A673 (cell line): ENCODE data around the gene CDCP2. TPM values are rescaled to one million over a fixed set of nuclear protein-coding genes. Genes with fewer than 3 reads are reported as not detected.

ENCODE experiments used
- BruUV-seq: library from RNA; stranded (reverse); fragments of 400-500 nt; replicated peaks from 2 replicates; lab custom pipeline; 2021; lab: Mats Ljungman, UMichigan
- CTCF ChIA-PET: fragments of 300-600 bp; sonication (Branson Sonifier 250); formaldehyde crosslinking; loops from one replicate; lab custom pipeline; 2022; ENCODE audit warnings: antibody characterized with exemption; lab: Charles Lee
- POLR2A ChIA-PET: fragments of 300-600 bp; sonication (Branson Sonifier 250); formaldehyde crosslinking; loops from one replicate; lab custom pipeline; 2022; ENCODE audit warnings: antibody characterized with exemption; ENCODE audit not compliant: low non-redundant PET; lab: Charles Lee
- DNase-seq: peaks from one replicate; pipeline ENCODE4 v3.0.0-alpha.2; 2015; ENCODE audit warnings: low spot score
- H3K27ac ChIP-seq: fragments of 200-600 bp; sonication (generic); 2 replicates; pipeline ENCODE4 v1.5.1; 2016; ENCODE audit warnings: mixed run types, low read depth, mild to moderate bottlenecking, mixed read lengths, antibody characterized with exemption, low read length; ENCODE audit not compliant: poor library complexity, severe bottlenecking
- H3K27me3 ChIP-seq: fragments of 200-600 bp; sonication (generic); replicated peaks from 2 replicates; pipeline ENCODE4 v1.6.1; 2017; ENCODE audit warnings: mixed run types, low read depth, mild to moderate bottlenecking, mixed read lengths, antibody characterized with exemption, low read length; ENCODE audit not compliant: insufficient read depth, poor library complexity
- H3K36me3 ChIP-seq: fragments of 200-600 bp; sonication (generic); 2 replicates; pipeline ENCODE4 v1.6.1; 2016; ENCODE audit warnings: mixed run types, mild to moderate bottlenecking, mixed read lengths, antibody characterized with exemption, low read length; ENCODE audit not compliant: insufficient read depth, poor library complexity, severe bottlenecking
- H3K4me1 ChIP-seq: fragments of 200-600 bp; sonication (generic); 2 replicates; pipeline ENCODE4 v1.6.1; 2017; ENCODE audit warnings: mixed run types, mild to moderate bottlenecking, mixed read lengths, antibody characterized with exemption, low read length; ENCODE audit not compliant: insufficient read depth, poor library complexity, severe bottlenecking
- H3K4me3 ChIP-seq: fragments of 200-600 bp; sonication (generic); 2 replicates; pipeline ENCODE4 v1.5.1; 2016; ENCODE audit warnings: low read depth, mixed run types, mild to moderate bottlenecking, mixed read lengths, low read length; ENCODE audit not compliant: poor library complexity, severe bottlenecking
- H3K9me3 ChIP-seq: fragments of 200-600 bp; sonication (generic); 2 replicates; pipeline ENCODE4 v1.6.1; 2016; ENCODE audit warnings: mixed run types, low read depth, mild to moderate bottlenecking, mixed read lengths, antibody characterized with exemption, low read length; ENCODE audit not compliant: poor library complexity, severe bottlenecking
- EZH2 ChIP-seq: fragments of 200-600 bp; sonication (generic); IDR thresholded peaks from 2 replicates; pipeline ENCODE4 v1.6.1; 2017; ENCODE audit warnings: borderline replicate concordance, low read depth, mild to moderate bottlenecking, mixed read lengths, antibody characterized with exemption, low read length; ENCODE audit not compliant: poor library complexity, severe bottlenecking
- intact Hi-C: fragments of 100-400 bp; cut with micrococcal nuclease; formaldehyde crosslinking; loops from one replicate; pipeline ENCODE4 v1.10.0; 2022; ENCODE audit not compliant: unreplicated experiment
- total RNA-seq: library from RNA; stranded (reverse); gene quantifications from 2 replicates; pipeline ENCODE4 v1.2.3, GENCODE V29; 2021
- TF ChIP-seq, protein P1 (sequence below): fragments of 300-800, 200-600 bp; sonication (generic); conservative IDR thresholded peaks from 2 replicates; pipeline ENCODE4 v1.5.1; 2017; ENCODE audit warnings: low read depth, mild to moderate bottlenecking, antibody characterized with exemption, low read length, moderate library complexity, mixed read lengths

Gene CDCP2
- total RNA-seq, 1 experiment from 2014 or later: not detected

DNA sequence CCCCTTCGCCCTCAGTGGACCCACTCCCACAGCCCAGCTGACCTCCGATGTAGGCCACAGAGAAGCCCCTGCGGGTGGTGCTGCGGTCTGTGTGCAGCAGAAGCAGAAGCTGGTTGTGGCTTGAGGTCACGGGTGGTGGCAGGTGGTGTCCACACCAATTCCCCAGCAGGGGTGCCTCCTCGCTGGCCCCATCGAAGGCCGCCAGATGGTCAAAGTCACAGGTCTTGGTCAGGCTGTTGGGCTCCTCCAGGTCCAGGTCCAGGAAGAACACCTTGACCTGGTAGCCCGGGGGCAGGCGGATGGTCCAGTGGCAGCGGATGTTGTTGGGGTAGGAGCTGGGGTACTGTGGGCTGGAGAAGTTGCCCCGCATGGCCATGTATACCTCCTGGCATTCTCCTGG lies 13.1 kb downstream of the CDCP2 start:
- no peaks in the 10 kb centered on the region for H3K4me1 ChIP-seq
- POLR2A ChIA-PET: no interaction called here
- CTCF ChIA-PET: no interaction called here
- intact Hi-C loops: no loop called here
- H3K27me3 ChIP-seq: no peaks in the 10 kb centered on the region
- H3K36me3 ChIP-seq: no peaks in the 10 kb centered on the region
- no peaks in the 10 kb centered on the region for H3K9me3 ChIP-seq
- no peak for DNase-seq
- H3K4me3 ChIP-seq: no peak overlapping the region
- H3K27ac ChIP-seq: no peak overlapping the region
- TF ChIP-seq EZH2: no peak
- TF ChIP-seq, protein P1, sequence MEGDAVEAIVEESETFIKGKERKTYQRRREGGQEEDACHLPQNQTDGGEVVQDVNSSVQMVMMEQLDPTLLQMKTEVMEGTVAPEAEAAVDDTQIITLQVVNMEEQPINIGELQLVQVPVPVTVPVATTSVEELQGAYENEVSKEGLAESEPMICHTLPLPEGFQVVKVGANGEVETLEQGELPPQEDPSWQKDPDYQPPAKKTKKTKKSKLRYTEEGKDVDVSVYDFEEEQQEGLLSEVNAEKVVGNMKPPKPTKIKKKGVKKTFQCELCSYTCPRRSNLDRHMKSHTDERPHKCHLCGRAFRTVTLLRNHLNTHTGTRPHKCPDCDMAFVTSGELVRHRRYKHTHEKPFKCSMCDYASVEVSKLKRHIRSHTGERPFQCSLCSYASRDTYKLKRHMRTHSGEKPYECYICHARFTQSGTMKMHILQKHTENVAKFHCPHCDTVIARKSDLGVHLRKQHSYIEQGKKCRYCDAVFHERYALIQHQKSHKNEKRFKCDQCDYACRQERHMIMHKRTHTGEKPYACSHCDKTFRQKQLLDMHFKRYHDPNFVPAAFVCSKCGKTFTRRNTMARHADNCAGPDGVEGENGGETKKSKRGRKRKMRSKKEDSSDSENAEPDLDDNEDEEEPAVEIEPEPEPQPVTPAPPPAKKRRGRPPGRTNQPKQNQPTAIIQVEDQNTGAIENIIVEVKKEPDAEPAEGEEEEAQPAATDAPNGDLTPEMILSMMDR: no peak
- BruUV-seq: no TSS peak

DNA sequence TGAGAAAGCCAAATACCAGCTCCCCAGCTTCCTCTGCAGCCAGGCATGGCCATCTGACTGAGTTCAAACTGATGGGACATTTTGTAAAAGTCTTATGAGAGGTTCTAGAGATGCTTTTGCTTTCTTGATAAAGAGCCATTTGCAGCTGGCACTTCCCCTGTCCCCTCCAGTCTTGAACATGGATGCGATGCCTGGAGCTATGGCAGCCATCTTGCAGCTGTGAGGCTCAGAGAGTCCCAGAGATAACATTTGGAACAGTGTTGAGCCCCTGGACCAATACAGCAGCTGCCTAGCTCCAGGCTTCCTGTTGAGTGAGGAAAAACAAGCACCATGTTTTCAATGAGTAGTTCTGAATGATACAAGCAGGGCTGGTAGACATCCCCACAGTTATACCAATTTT lies 13.8 kb downstream of the CDCP2 start:
- ChIA-PET CTCF (no interaction called here), POLR2A (no interaction called here)
- no peaks in the 10 kb centered on the region for H3K9me3 ChIP-seq
- no peak overlapping the region for H3K4me3 ChIP-seq
- TF ChIP-seq, protein P1: no peak
- no peak for TF ChIP-seq EZH2
- BruUV-seq: no TSS peak
- DNase-seq: no peak
- no peaks in the 10 kb centered on the region for H3K36me3 ChIP-seq
- H3K27ac ChIP-seq: no peak overlapping the region
- no peaks in the 10 kb centered on the region for H3K4me1 ChIP-seq
- intact Hi-C loops: no loop called here
- H3K27me3 ChIP-seq: no peaks in the 10 kb centered on the region

DNA sequence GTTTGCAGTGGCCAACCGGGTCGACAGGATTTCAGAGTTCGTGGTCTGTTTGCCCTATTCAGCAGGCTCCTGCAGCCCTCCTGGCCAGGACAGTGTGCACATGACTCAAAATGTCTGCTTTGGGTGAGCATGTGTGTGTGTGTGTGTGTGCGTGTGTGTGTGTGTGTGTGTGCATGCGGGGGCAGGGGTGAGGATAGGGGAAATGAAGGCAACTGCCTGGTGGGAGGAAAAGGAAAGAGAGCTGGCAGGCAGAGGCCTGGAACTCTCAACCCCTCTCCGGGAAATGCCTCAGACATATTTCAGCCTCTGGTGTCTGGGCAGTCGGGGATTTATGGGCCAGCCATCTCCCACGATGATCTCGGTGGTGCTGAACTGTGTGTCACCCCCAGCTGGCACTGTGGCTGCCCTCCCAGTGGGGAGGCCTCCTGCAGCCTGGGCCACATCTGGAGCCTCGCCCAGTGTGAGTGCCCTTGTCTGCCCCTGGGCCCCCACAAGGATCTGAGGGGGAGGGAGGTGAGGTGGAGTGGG lies 15.2 kb downstream of the CDCP2 start:
- no peak for DNase-seq
- no TSS peak for BruUV-seq
- Histone ChIP-seq H3K9me3 (no peaks in the 10 kb centered on the region), H3K4me1 (no peaks in the 10 kb centered on the region), H3K36me3 (no peaks in the 10 kb centered on the region), H3K27ac (no peak overlapping the region), H3K4me3 (no peak overlapping the region), H3K27me3 (no peaks in the 10 kb centered on the region)
- intact Hi-C loops: no loop called here
- TF ChIP-seq EZH2: no peak
- TF ChIP-seq, protein P1: no peak
- ChIA-PET CTCF (interaction anchor here (0.7 kb wide), 1 partner anchor 608 kb away, joined by 3 read pairs; no protein-coding TSS in a partner anchor), POLR2A (no interaction called here)
